ENCODE data around the gene FAM124A.

The FAM124A gene

DNA sequence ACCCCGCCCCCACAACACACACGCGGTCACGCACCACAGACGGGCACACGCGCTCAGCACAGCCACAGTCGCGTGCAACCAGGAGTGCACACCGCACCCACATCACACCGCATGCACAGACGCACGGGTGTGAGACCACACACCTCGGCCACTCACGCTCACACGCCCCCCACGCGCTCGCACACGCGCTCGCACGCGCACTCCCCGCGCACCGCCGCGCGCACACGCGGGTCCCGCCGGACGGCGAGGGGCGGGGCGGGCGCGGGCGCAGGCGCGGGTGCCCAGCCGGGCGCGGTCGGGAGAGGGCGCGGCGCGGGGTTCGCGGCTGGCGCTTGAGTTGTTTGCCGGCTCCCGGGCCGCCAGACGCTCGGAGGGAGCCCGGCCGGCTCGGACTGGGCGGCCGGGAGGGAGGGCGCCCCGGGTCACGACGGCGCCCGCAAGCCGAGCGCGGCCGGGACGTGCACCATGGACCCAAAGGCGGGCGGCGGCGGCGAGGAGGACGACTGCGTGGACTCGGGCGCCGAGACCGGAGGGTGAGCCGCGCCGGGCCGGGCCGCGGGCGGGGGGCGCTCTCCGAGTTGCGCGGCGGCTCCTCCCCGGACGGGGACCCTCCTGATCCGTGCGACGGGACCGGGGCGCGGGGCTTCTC is at the start of gene FAM124A:
TSS of gene FAM124A (plus strand) at position 362 of the 649 bp plus-strand sequence. CDS start at position 466, 104 bp downstream.
- peak within 1 kb of the TSS; percentile 94 for H3K4me3 ChIP-seq (ENCODE audit: low read depth, low read length)

DNA sequence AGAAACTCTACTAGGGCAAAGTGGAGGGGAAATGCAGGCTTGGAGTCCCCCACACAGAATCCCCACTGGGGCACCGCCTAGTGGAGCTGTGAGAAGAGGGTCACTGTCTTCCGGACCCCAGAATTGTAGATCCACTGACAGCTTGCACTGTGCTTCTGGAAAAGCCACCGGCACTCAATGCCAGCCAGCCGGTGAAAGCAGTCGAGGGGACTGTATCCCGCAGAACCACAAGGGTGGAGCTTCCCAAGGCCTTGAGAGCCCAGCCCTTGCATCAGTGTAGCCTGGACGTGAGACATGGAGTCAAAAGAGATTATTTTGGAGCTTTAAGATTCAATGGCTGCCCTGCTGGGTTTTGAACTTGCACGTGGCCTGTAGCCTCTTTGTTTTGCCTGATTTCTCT is 47.2 kb upstream of the FAM124A start:
- H3K4me3 ChIP-seq (ENCODE audit: low read depth, low read length) = peak overlapping the region; percentile 4

- H3K4me3 ChIP-seq (ENCODE audit: low read depth, low read length) = no peak overlapping the region
Measured at GRCh38 chr13:51175639-51176038, 46.6 kb upstream of the FAM124A start.

DNA sequence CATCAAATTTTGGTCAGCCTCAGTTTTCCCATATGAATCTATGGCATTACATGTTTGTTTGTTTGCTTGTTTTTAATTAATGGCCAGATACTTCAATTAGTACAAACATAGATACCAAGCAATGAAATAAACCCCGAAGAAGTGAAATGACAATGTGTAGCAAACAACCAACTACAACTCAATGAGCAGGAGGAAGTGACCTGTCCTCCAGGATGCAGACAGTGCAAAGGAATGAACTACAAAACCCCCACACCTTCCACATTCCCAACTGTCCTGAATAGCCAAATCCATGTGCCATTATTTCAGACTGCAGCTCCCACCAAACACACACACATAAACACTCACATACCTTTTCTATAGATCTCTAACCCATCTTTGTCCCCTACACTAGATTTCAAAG is 45.0 kb upstream of the FAM124A start:
- no peak overlapping the region for H3K4me3 ChIP-seq (ENCODE audit: low read depth, low read length)

DNA sequence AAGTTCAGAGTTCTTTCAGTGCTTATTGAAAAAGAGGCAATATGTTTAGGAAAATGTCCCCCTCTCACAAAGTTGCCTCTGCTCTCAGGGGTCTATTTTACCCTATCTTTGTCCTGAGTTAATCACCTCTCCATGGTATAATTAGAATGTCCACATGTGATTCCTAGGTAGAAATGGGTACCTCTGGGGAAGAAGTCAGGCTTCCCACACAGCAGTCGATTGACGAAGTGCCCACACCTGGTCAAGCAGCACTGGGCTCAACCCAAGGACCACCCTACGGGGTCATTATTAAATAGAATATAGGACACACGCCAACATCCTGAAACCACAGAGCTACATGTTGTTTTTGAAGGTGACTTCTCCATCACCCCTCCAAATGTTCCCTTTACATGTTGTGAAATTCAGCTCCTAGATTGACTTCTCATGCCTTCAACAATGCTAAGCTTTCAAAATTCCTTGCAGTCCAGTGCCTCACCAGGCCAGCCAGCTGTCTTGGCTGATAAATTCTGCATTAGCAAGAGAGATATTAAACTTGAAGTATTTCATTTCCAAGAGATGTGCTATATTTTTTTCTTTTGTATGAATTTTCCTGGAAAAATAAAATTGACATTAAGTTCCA is 43.6 kb upstream of the FAM124A start:
- H3K4me3 ChIP-seq (ENCODE audit: low read depth, low read length) = no peak overlapping the region

- no peak overlapping the region for H3K4me3 ChIP-seq (ENCODE audit: low read depth, low read length)
Measured at GRCh38 chr13:51179432-51179971, 42.7 kb upstream of the FAM124A start.

DNA sequence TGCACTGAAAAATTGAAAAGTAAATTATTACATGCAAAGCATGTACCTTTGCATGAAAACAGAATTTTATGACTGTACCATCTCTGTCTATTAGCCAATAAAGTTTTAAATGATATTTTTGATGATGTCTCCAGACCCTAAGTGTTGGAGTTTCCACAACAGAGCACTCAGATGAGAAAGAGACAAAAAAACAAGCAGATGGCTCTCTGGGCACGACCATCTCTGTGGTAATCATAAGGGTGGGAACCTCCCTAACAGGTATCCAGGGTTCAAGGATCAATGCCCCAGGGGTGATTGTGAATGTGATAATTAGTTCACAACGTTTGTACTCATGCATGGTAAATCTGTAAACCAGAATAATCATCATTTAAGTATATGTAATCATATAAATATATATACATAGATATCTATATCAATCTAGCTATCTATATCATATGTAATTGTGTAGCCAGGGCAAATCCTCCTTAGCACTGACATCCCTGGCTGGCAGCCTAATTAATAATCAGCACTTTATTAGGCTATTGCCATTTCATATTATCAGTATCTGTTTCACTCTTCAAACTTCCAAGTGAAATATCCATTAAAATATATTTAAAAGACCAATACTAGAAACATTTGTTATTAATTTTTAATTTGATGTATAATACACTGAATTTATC is 41.2 kb upstream of the FAM124A start:
- no peak overlapping the region for H3K4me3 ChIP-seq (ENCODE audit: low read depth, low read length)

GRCh38 chr13:51181786-51182383 is 40.3 kb upstream of the FAM124A start:
- H3K4me3 ChIP-seq (ENCODE audit: low read depth, low read length) = no peak overlapping the region

DNA sequence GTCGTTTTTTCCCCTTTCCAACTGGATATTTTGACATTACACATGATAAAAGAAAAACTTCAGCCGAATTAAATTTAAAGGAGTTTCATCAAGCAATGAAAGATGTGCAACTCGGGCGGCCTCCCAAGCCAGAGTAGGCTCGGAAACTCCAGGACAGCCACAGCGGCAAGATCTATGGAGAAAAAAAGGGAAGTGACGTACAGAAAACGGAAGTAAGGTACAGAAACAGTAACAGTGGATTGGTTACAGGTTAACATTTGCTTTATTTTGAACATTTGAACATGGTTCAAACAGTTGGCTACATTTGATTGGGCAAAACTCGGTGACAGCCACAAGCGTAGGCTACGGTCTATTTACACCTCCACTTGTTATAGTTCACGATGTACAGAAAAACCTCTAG is 30.5 kb upstream of the FAM124A start:
- H3K4me3 ChIP-seq (ENCODE audit: low read depth, low read length) = no peak overlapping the region

DNA sequence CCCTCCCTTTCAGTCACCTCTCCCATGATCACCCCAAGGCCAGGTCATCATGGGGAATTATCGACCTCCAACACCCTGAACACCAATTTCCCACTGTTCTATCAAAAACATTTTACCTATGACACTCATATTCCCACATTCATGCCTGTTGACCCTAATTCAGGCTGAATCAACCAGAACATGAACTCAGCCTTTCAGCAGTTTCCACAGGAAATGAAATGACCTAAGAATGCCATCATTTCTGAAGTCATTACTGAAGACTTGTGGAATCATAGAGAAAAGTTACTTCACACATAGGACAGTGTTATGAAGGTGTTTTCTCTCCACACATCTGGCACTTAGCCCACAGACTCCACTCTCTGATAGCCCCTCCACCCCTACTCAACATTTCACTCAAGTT is 29.9 kb upstream of the FAM124A start:
- H3K4me3 ChIP-seq (ENCODE audit: low read depth, low read length) = no peak overlapping the region

GRCh38 chr13:51193387-51193786 is 28.8 kb upstream of the FAM124A start:
- H3K4me3 ChIP-seq (ENCODE audit: low read depth, low read length) = no peak overlapping the region

- H3K4me3 ChIP-seq (ENCODE audit: low read depth, low read length) = no peak overlapping the region
Measured at GRCh38 chr13:51194942-51195341, 27.3 kb upstream of the FAM124A start.

GRCh38 chr13:51201886-51202285 is 20.3 kb upstream of the FAM124A start:
- no peak overlapping the region for H3K4me3 ChIP-seq (ENCODE audit: low read depth, low read length)

DNA sequence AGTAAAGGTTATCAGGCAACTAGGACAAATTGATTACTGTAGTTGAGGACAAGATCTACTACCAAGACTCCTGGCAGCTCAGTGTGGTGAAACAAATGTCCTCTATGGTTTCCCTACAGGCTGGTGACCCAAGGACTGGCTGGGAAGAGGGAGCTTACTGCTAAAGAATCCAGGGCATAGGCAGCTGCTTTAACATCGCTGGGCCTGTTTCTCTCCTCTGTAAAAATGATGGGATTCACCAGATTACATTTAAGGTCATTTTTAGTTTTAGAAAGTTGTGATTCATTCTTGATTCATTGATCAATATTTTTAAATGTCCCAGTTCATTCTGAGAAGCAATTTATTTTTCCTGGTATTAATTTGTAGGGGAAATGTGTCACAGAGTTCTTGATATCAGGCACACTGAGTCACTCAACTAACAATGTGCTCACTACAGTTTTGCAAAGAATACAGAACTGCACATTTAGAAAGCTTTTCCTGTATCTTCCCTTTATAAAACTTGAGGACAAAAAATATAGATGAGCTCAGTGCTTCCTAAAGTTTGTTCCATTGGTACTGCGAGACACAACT is 19.6 kb upstream of the FAM124A start:
- H3K4me3 ChIP-seq (ENCODE audit: low read depth, low read length) = no peak overlapping the region

DNA sequence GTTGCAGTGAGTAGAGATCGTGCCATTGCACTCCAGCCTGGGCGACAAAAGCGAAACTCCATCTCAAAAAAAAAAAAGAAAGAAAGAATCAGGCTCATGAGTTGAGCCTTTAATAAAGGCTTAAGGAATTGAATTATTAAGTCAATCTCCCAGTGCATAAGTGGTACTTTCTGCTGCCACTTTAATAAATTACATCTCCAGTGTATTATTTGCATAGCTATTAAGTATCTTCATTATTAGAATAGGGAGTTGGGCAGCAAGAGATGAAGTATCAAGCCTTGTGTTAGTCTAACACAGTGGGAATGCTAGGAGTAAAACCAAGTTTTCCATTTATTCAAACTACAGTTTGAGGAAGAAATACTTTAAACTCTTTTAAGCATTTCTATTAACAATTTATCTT is 15.6 kb upstream of the FAM124A start:
- H3K4me3 ChIP-seq (ENCODE audit: low read depth, low read length) = no peak overlapping the region

DNA sequence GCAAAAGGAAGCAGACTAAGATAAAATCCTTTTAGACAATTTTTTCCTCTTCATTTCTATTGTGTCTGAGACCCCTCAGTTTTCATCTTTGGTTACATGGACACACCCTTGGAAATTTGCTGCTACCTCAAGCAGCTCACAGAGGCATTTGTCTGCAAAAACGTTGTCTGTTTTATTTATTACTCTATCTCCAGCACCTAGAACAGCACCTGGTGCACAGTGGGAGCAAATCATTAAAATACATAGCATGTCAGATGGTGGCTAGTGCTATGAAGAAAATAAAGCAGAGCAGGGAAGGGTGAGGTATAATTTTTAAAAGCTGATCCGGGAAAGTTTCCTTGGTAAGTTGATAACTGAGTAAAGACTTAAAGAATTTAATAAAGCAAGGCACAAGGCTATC is 14.3 kb upstream of the FAM124A start:
- H3K4me3 ChIP-seq (ENCODE audit: low read depth, low read length) = no peak overlapping the region

GRCh38 chr13:51208716-51209115 is 13.5 kb upstream of the FAM124A start:
- no peak overlapping the region for H3K4me3 ChIP-seq (ENCODE audit: low read depth, low read length)

DNA sequence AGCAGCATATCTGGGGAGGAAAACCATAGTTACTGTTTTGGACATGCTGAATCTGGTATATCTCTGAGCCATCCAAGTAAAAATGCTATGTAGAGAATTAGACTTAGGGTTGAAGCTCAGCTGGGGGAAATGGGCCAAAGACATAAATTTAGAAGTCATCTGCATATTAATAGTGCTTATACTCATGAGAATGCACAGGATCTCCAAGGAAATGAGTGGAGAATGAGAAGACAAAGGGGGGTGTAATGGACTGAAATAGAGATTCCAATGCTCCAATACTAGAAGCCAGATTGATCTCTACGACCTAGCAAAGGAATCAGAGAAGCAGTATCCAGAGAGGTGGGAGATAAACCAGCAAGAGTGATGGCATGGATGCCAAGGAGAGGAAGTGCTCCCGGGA is 10.3 kb upstream of the FAM124A start:
- no peak overlapping the region for H3K4me3 ChIP-seq (ENCODE audit: low read depth, low read length)

DNA sequence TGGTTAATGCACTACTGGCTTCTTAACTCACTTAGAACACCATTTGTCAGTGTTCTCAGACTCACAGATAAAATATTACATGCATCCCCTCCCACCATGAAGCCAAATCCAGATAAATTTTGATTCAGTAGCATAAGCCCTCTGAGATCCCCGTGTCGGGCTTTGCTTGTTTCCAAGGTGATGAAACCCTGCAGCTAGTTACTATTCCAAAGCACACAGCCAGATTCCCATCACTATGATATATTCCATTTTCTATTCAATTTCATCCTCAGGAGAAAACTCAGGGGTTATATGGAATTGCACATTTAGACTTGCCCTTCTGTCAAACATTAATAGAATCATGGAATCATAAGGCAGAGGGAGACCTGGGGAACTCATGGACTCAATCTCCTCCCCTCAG is 9.4 kb upstream of the FAM124A start:
- H3K4me3 ChIP-seq (ENCODE audit: low read depth, low read length) = no peak overlapping the region

- no peak overlapping the region for H3K4me3 ChIP-seq (ENCODE audit: low read depth, low read length)
Measured at GRCh38 chr13:51213173-51213728, 8.9 kb upstream of the FAM124A start.

- H3K4me3 ChIP-seq (ENCODE audit: low read depth, low read length) = no peak overlapping the region
Measured at GRCh38 chr13:51218626-51219025, 3.6 kb upstream of the FAM124A start.
